Measurements from ENCODE around the gene TMEM242. TPM values are rescaled to one million over a fixed set of nuclear protein-coding genes. Genes with fewer than 3 reads are reported as not detected.
A peak's percentile ranks its signal among the peaks of the same experiment; 100 is the strongest.

TMEM242 gene
- total and polyA plus RNA-seq, 9 donors = 5.5 to 12.1 (median 10.1) TPM

DNA sequence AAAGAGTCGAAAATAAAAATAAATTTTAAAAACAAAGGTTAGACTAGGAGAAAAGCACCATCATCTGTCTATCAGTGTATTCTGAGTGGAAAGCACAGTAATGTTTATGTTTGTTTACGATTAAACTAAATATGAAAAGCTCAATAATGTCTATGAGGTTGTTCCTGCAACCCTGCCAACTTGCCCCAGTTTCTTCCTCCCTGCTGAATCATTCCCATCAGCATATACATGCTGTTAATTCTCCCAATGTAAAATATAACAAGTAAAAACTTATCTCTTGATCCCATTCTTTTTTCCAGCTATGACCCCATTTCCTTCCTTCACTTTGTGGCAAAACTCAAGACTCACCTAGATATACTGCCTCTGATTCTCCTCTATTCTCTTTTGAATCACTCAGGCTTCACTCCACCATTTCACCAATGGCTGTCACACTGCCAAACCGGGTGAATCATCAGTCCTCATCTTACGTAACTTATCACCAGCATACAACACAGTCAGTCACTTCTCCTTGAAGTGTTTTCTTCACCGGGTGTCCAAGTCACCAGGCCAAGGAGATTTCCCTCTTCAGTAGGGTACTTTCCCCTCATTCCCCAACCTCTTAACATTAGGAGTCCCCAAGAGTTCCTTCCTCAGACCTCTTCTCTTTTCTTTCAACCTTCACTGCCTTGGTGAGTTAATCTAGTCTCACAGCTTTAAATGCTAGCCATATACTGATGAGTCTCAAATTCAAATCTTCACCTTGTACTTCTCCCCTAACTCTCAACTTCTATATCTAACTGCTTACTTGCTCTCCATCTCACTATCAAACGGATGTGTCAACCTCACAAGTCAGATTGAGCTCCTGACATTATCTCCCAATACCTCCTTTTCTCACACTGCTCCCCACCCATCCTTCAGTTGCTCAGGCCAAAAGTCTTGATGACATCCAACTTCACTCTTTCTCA is 6.2 kb downstream of the TMEM242 start:
- Histone ChIP-seq H3K9me3 (no peaks in the 10 kb centered on the region), H3K4me1 (ENCODE audit: insufficient read depth) (no peaks in the 10 kb centered on the region), H3K36me3 (no peaks in the 10 kb centered on the region), H3K27ac (peak overlapping the region in 1 of 2 donors; percentile 57), H3K4me3 (no peak overlapping the region), H3K27me3 (no peaks in the 10 kb centered on the region)
- peak; percentile 62 to 90 (median 74) for DNase-seq
- intact Hi-C loops (cut with DNase I) = loop anchor here in 2 of 4 donors (10.0 kb wide), 2 partner anchors 278 to 348 kb away; no protein-coding TSS in a partner anchor
- TF ChIP-seq EP300 (IDR thresholded peaks at IDR 0.05) = no peak
- TF ChIP-seq POLR2A (IDR thresholded peaks at IDR 0.05) = no peak
- TF ChIP-seq, protein P1, sequence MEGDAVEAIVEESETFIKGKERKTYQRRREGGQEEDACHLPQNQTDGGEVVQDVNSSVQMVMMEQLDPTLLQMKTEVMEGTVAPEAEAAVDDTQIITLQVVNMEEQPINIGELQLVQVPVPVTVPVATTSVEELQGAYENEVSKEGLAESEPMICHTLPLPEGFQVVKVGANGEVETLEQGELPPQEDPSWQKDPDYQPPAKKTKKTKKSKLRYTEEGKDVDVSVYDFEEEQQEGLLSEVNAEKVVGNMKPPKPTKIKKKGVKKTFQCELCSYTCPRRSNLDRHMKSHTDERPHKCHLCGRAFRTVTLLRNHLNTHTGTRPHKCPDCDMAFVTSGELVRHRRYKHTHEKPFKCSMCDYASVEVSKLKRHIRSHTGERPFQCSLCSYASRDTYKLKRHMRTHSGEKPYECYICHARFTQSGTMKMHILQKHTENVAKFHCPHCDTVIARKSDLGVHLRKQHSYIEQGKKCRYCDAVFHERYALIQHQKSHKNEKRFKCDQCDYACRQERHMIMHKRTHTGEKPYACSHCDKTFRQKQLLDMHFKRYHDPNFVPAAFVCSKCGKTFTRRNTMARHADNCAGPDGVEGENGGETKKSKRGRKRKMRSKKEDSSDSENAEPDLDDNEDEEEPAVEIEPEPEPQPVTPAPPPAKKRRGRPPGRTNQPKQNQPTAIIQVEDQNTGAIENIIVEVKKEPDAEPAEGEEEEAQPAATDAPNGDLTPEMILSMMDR (IDR thresholded peaks at IDR 0.05) = no peak
- 37 to 48% (median 39%) methylated on average over 6 of the region's 6 CpGs for WGBS, 3 donors

DNA sequence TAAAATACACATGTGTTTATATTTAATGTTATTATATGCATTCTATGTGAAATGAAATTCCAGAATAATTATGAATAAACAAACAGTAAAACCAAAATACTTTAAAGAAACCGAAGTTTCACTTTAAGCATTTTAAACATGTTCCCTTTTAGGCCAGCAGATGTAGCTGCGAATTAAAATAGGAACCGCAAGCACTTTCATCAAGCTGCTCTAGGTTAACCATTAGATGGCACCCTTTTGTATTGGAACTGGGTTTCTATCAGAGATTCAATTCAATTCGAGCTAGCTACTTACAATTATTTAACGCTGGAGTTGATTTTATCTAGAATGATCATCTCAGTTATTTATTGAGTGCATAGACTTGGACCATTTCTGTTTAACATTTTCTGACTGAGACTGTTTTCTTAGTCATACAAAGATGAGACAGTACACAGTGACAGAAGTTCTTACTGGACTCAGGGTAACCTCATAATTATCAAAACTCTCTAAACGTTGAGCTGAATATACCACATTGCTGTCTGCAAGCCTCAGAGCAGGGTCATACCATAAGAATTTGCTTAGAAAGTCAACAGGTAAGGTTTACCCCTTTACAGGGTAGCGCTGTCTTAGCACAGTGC is 8.5 kb downstream of the TMEM242 start:
- no peak for DNase-seq
- H3K27ac ChIP-seq = no peak overlapping the region
- intact Hi-C loops (cut with DNase I) = loop anchor here in 2 of 4 donors (5.0 to 10.0 kb wide), 3 partner anchors 280 to 352 kb away; no protein-coding TSS in a partner anchor

DNA sequence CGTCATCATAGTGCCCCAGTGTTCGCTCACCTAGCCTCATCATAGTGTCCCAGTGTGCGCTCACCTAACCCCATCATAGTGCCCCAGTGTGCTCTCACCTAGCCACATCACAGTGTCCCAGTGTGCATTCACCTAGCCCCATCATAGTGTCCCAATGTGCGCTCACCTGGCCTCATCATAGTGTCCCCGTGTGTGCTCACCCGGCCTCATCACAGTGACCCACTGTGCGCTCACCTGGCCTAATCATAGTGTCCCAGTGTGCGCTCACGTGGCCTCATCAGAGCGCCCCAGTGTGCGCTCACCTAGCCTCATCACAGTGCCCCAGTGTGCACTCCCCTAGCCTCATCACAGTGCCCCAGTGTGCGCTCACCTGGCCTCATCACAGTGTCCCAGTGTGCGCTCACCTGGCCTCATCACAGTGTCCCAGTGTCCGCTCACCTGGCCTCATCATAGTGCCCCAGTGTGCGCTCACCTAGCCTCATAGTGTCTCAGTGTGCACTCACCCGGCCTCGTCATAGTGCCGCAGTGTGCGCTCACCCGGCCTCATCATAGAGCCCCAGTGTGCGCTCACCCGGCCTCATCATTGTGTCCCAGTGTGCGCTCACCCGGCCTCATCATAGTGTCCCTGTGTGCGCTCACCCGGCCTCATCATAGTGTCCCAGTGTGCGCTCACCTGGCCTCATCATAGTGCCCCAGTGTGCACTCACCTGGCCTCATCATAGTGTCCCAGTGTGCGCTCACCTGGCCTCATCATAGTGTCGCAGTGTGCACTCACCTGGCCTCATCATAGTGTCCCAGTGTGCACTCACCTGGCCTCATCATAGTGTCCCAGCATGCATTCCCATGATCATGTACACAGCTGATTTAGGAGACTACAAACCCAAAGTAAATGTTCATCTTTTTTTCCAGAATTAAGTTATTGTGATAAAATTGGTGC is 9.5 kb downstream of the TMEM242 start:
- no peak for DNase-seq
- TF ChIP-seq, protein P1 (IDR thresholded peaks at IDR 0.05) = no peak
- no peak for TF ChIP-seq POLR2A (IDR thresholded peaks at IDR 0.05)
- no peak for TF ChIP-seq EP300 (IDR thresholded peaks at IDR 0.05)
- H3K36me3 ChIP-seq = no peaks in the 10 kb centered on the region
- no peaks in the 10 kb centered on the region for H3K27me3 ChIP-seq
- H3K4me1 ChIP-seq (ENCODE audit: insufficient read depth) = no peaks in the 10 kb centered on the region
- no peaks in the 10 kb centered on the region for H3K9me3 ChIP-seq
- intact Hi-C loops (cut with DNase I) = loop anchor here in 2 of 4 donors (5.0 to 10.0 kb wide), 3 partner anchors 281 to 354 kb away; no protein-coding TSS in a partner anchor
- H3K27ac ChIP-seq = no peak overlapping the region
- H3K4me3 ChIP-seq = no peak overlapping the region
- 82 to 88% (median 84%) methylated on average over 29 of the region's 29 CpGs for WGBS, 3 donors

More for the DNA sequence above, 8.5 kb downstream of the TMEM242 start:
- Histone ChIP-seq H3K27me3 (no peaks in the 10 kb centered on the region), H3K9me3 (no peaks in the 10 kb centered on the region), H3K36me3 (no peaks in the 10 kb centered on the region), H3K4me3 (no peak overlapping the region), H3K4me1 (ENCODE audit: insufficient read depth) (no peaks in the 10 kb centered on the region)
- TF ChIP-seq, protein P1 (IDR thresholded peaks at IDR 0.05) = peak; percentile 30 to 90 (median 88)
- TF ChIP-seq EP300 (IDR thresholded peaks at IDR 0.05) = no peak
- no peak for TF ChIP-seq POLR2A (IDR thresholded peaks at IDR 0.05)
- 9 to 18% (median 16%) methylated on average over 7 of the region's 7 CpGs for WGBS, 3 donors

Data from ovary (tissue), 9 donors.